Measurements from ENCODE around the gene DNAJC27. TPM values are rescaled to one million over a fixed set of nuclear protein-coding genes. Genes with fewer than 3 reads are reported as not detected.
A peak's percentile ranks its signal among the peaks of the same experiment; 100 is the strongest.

The DNAJC27 gene
- total RNA-seq, 2 experiments from 2014 or later, result 20.0 to 23.1 TPM

GRCh38 chr2:24972315-24972961, 683 bp upstream of the DNAJC27 start:
- Histone ChIP-seq H3K36me3 (ENCODE audit: insufficient read depth, low read length) (no peaks in the 10 kb centered on the region), H3K9me3 (ENCODE audit: control insufficient read depth in 1 of 2, insufficient read depth in 1 of 2, low read length in 2 of 2) (no peaks in the 10 kb centered on the region), H3K4me3 (ENCODE audit: low read length) (peak overlapping the region; percentile 95), H3K27ac (ENCODE audit: low read depth in 1 of 2, low read length in 2 of 2) (peak overlapping the region; percentile 98 to 99), H3K4me1 (ENCODE audit: insufficient read depth, low read length) (peaks cover 20% of the 10 kb centered on the region), H3K27me3 (ENCODE audit: control insufficient read depth in 1 of 2, insufficient read depth in 2 of 2, low read length in 2 of 2) (no peaks in the 10 kb centered on the region)
- ChIA-PET POLR2A (interaction anchor here (0.6 to 1.2 kb wide), 6 partner anchors 10 to 1045 kb away, joined by 3 to 5 read pairs (median 4); partner anchors contain the start of genes ATAD2B and EFR3B), CTCF (interaction anchor here (0.7 to 5.1 kb wide), 4 partner anchors 9 to 157 kb away, joined by 3 to 54 read pairs (median 4); partner anchors contain the start of gene EFR3B)
- H3K4me3 Mint-ChIP-seq, result peak overlapping the region; percentile 97
- H3K27me3 Mint-ChIP-seq, result no peaks in the 10 kb centered on the region
- no peak for TF ChIP-seq CTCF (IDR thresholded peaks at IDR 0.05)
- DNase-seq, result peak; percentile 14 to 75 (median 30)
- ATAC-seq (ENCODE audit: poor library complexity), result no peak
- H3K27ac Mint-ChIP-seq, result peak overlapping the region; percentile 100
- intact Hi-C loops (cut with DNase I, micrococcal nuclease), result loop anchor here (1.0 to 10.0 kb wide), 5 partner anchors 70 to 1065 kb away; partner anchors contain the start of genes DTNB (in 1 of the 2), EFR3B (in 1 of the 2) and ITSN2 (in 1 of the 2)
- peaks cover 32% of the 10 kb centered on the region for H3K4me1 Mint-ChIP-seq (ENCODE audit: low read depth)
- no peaks in the 10 kb centered on the region for H3K9me3 Mint-ChIP-seq
- H3K36me3 Mint-ChIP-seq (ENCODE audit: low read depth), result peaks cover 22% of the 10 kb centered on the region

- ChIA-PET CTCF (no interaction called here), POLR2A (interaction anchor here (0.9 to 1.1 kb wide), 2 partner anchors 10 to 51 kb away, joined by 3 to 4 read pairs; partner anchors contain the start of gene ADCY3)
- peaks cover 32% of the 10 kb centered on the region for H3K36me3 Mint-ChIP-seq (ENCODE audit: low read depth)
- H3K27ac Mint-ChIP-seq, result peak overlapping the region; percentile 100
- intact Hi-C loops (cut with DNase I, micrococcal nuclease), result loop anchor here (1.0 to 10.0 kb wide), 5 partner anchors 51 to 1066 kb away; partner anchors contain the start of genes ADCY3 (in 1 of the 2) and DTNB (in 1 of the 2)
- ATAC-seq (ENCODE audit: poor library complexity) (peak; percentile 7), DNase-seq (peak in 3 of 14 experiments; percentile 25 to 47 (median 31))
- H3K4me1 Mint-ChIP-seq (ENCODE audit: low read depth), result peaks cover 32% of the 10 kb centered on the region
- Histone ChIP-seq H3K36me3 (ENCODE audit: insufficient read depth, low read length) (peaks cover 10% of the 10 kb centered on the region), H3K9me3 (ENCODE audit: control insufficient read depth in 1 of 2, insufficient read depth in 1 of 2, low read length in 2 of 2) (no peaks in the 10 kb centered on the region), H3K27ac (ENCODE audit: low read depth in 1 of 2, low read length in 2 of 2) (peak overlapping the region; percentile 98 to 99), H3K4me3 (ENCODE audit: low read length) (peak overlapping the region; percentile 95), H3K4me1 (ENCODE audit: insufficient read depth, low read length) (peaks cover 20% of the 10 kb centered on the region), H3K27me3 (ENCODE audit: control insufficient read depth in 1 of 2, insufficient read depth in 2 of 2, low read length in 2 of 2) (no peaks in the 10 kb centered on the region)
- H3K27me3 Mint-ChIP-seq, result no peaks in the 10 kb centered on the region
- no peak for TF ChIP-seq CTCF (IDR thresholded peaks at IDR 0.05)
- no peaks in the 10 kb centered on the region for H3K9me3 Mint-ChIP-seq
- peak overlapping the region; percentile 97 for H3K4me3 Mint-ChIP-seq
These were observed 544 bp downstream of the DNAJC27 start for GRCh38 chr2:24971286-24971535.

- Histone ChIP-seq H3K36me3 (ENCODE audit: insufficient read depth, low read length) (peaks cover 15% of the 10 kb centered on the region), H3K27me3 (ENCODE audit: control insufficient read depth in 1 of 2, insufficient read depth in 2 of 2, low read length in 2 of 2) (no peaks in the 10 kb centered on the region), H3K27ac (ENCODE audit: low read depth in 1 of 2, low read length in 2 of 2) (peak overlapping the region; percentile 98 to 99), H3K4me1 (ENCODE audit: insufficient read depth, low read length) (peaks cover 20% of the 10 kb centered on the region), H3K4me3 (ENCODE audit: low read length) (peak overlapping the region; percentile 95), H3K9me3 (ENCODE audit: control insufficient read depth in 1 of 2, insufficient read depth in 1 of 2, low read length in 2 of 2) (no peaks in the 10 kb centered on the region)
- Mint-ChIP-seq H3K9me3 (no peaks in the 10 kb centered on the region), H3K36me3 (ENCODE audit: low read depth) (peaks cover 37% of the 10 kb centered on the region), H3K4me1 (ENCODE audit: low read depth) (peaks cover 32% of the 10 kb centered on the region), H3K27ac (peak overlapping the region; percentile 100), H3K4me3 (peak overlapping the region; percentile 97), H3K27me3 (no peaks in the 10 kb centered on the region)
- DNase-seq (no peak), ATAC-seq (ENCODE audit: poor library complexity) (no peak)
- intact Hi-C loops (cut with DNase I, micrococcal nuclease), result loop anchor here (1.0 to 10.0 kb wide), 5 partner anchors 50 to 1067 kb away; partner anchors contain the start of genes ADCY3 (in 1 of the 2) and DTNB (in 1 of the 2)
- POLR2A ChIA-PET, result interaction anchor here (0.9 to 1.1 kb wide), 2 partner anchors 10 to 51 kb away, joined by 3 to 4 read pairs; partner anchors contain the start of gene ADCY3
- TF ChIP-seq CTCF (IDR thresholded peaks at IDR 0.05), result no peak
- CTCF ChIA-PET, result interaction anchor here (0.9 kb wide), 1 partner anchor 178 kb away, joined by 3 read pairs; the partner anchor contains the start of genes CENPO and PTRHD1
These were observed 1.1 kb downstream of the DNAJC27 start for GRCh38 chr2:24970483-24971285.
